Liver (tissue), 9 donors: ENCODE results near the gene RPP25L. TPM values are rescaled to one million over a fixed set of nuclear protein-coding genes. Genes with fewer than 3 reads are reported as not detected.

Experiments used
- DNase-seq: peaks from one replicate; pipeline ENCODE4 v3.0.0-alpha.2; 2017; ENCODE audit warnings: low spot score
- H3K27ac ChIP-seq, 2 donors: one replicate each; pipeline ENCODE4 v1.7.0; 2013; ENCODE audit warnings: inconsistent platforms in 2 of 2, low read length in 2 of 2, control low read depth in 1 of 2, low read depth in 1 of 2, mild to moderate bottlenecking in 1 of 2
- H3K27me3 ChIP-seq, 4 donors: one replicate each; pipeline versions ENCODE4 v1.6.1 to v1.7.0; 2013; ENCODE audit warnings: low read length in 3 of 4, inconsistent platforms in 1 of 4, mild to moderate bottlenecking in 1 of 4, moderate library complexity in 1 of 4; ENCODE audit not compliant: control insufficient read depth in 4 of 4, insufficient read depth in 4 of 4
- H3K36me3 ChIP-seq, 4 donors: one replicate each; pipeline versions ENCODE4 v1.6.1 to v1.7.0; 2013; ENCODE audit warnings: low read length in 3 of 4, mild to moderate bottlenecking in 3 of 4, low read depth in 1 of 4, moderate library complexity in 1 of 4; ENCODE audit not compliant: control insufficient read depth in 4 of 4, insufficient read depth in 3 of 4
- H3K4me1 ChIP-seq, 4 donors: one replicate each; pipeline versions ENCODE4 v1.6.1 to v1.7.0; 2013; ENCODE audit warnings: low read length in 3 of 4, mild to moderate bottlenecking in 3 of 4, moderate library complexity in 1 of 4; ENCODE audit not compliant: control insufficient read depth in 4 of 4, insufficient read depth in 4 of 4
- H3K4me3 ChIP-seq, 3 donors: one replicate each; pipeline versions ENCODE4 v1.6.1 to v1.7.0; 2013; ENCODE audit warnings: low read length in 3 of 3, control low read depth in 1 of 3, low read depth in 1 of 3, mild to moderate bottlenecking in 1 of 3
- H3K9ac ChIP-seq, 2 donors: one replicate each; pipeline ENCODE4 v1.7.0; 2013; ENCODE audit warnings: low read length in 2 of 2, mild to moderate bottlenecking in 2 of 2, moderate library complexity in 2 of 2, control low read depth in 1 of 2, low read depth in 1 of 2
- H3K9me3 ChIP-seq, 4 donors: one replicate each; pipeline versions ENCODE4 v1.6.1 to v1.7.0; 2013; ENCODE audit warnings: low read length in 3 of 4; ENCODE audit not compliant: control insufficient read depth in 4 of 4
- EGR1 ChIP-seq, 2 donors: IDR thresholded peaks; 2 replicates each; pipeline ENCODE4 v1.6.1; 2016 to 2018; ENCODE audit warnings: antibody characterized with exemption in 2 of 2, low read depth in 2 of 2
- FOXA1 ChIP-seq: IDR thresholded peaks from 2 replicates; pipeline ENCODE4 v1.6.1; 2016; ENCODE audit warnings: antibody characterized with exemption
- FOXA2 ChIP-seq: IDR thresholded peaks from 2 replicates; pipeline ENCODE4 v1.6.1; 2016; ENCODE audit warnings: antibody characterized with exemption
- GABPA ChIP-seq, 2 donors: IDR thresholded peaks in 1 of 2; conservative IDR thresholded peaks in 1 of 2; 2 replicates each; pipeline ENCODE4 v1.6.1; 2016; ENCODE audit warnings: antibody characterized with exemption in 2 of 2, mild to moderate bottlenecking in 1 of 2, moderate library complexity in 1 of 2
- HNF4A ChIP-seq, 2 donors: conservative IDR thresholded peaks; 2 replicates each; pipeline ENCODE4 v1.6.1; 2016; ENCODE audit warnings: antibody characterized with exemption in 2 of 2, mild to moderate bottlenecking in 2 of 2
- HNF4G ChIP-seq: IDR thresholded peaks from 2 replicates; pipeline ENCODE4 v1.6.1; 2016; ENCODE audit warnings: antibody characterized with exemption
- JUND ChIP-seq, 2 donors: IDR thresholded peaks; 2 replicates each; pipeline ENCODE4 v1.6.1; 2016; ENCODE audit warnings: antibody characterized with exemption in 2 of 2
- NR2F2 ChIP-seq: IDR thresholded peaks from 2 replicates; pipeline ENCODE4 v1.6.1; 2016; ENCODE audit warnings: antibody characterized with exemption
- RXRA ChIP-seq, 2 donors: IDR thresholded peaks; 2 replicates each; pipeline ENCODE4 v1.6.1; 2017 to 2018; ENCODE audit warnings: antibody characterized with exemption in 2 of 2, mild to moderate bottlenecking in 1 of 2
- SP1 ChIP-seq: IDR thresholded peaks from 2 replicates; pipeline ENCODE4 v1.6.1; 2018; ENCODE audit warnings: antibody characterized with exemption, mild to moderate bottlenecking
- TAF1 ChIP-seq: conservative IDR thresholded peaks from 2 replicates; pipeline ENCODE4 v1.6.1; 2016; ENCODE audit warnings: antibody characterized with exemption, mild to moderate bottlenecking
- YY1 ChIP-seq: IDR thresholded peaks from 2 replicates; pipeline ENCODE4 v1.6.1; 2016; ENCODE audit warnings: antibody characterized with exemption, mild to moderate bottlenecking
- WGBS: extraction: QIAGEN DNeasy Blood & Tissue Kit; methylation state at CpG from one replicate; pipeline ENCODE4 v1.1.7; 2013; 5-methylcytosine and 5-hydroxymethylcytosine counted together
- polyA plus RNA-seq, 2 donors: library from polyadenylated mRNA; stranded (reverse) in 1 of 2; unstranded in 1 of 2; fragments of 200-250 nt in 1 of 2; fragments of >200 nt in 1 of 2; fragmentation: Nextera tagmentation in 1 of 2; extraction: Ambion mirVana in 1 of 2; gene quantifications; one replicate each; pipeline versions ENCODE4 v1.2.1 to v1.2.3, GENCODE V29; 2013 to 2015
- total RNA-seq, 2 donors: library from RNA; depleted of rRNA; stranded (reverse); fragments of >200 nt; gene quantifications; one replicate each; pipeline ENCODE4 v1.2.3, GENCODE V29; 2014
- TF ChIP-seq, protein P1 (sequence below): fragments of 150-350 bp; IDR thresholded peaks from 2 replicates; pipeline ENCODE4 v1.5.1; 2017; ENCODE audit warnings: improper control_type of control experiment, low read depth, low read length; ENCODE audit not compliant: missing input control
- TF ChIP-seq, protein P2 (sequence below): IDR thresholded peaks from 2 replicates; pipeline ENCODE4 v1.6.1; 2016; ENCODE audit warnings: antibody characterized with exemption
- TF ChIP-seq, protein P3 (sequence below): IDR thresholded peaks from 2 replicates; pipeline ENCODE4 v1.6.1; 2016; ENCODE audit warnings: antibody characterized with exemption, mild to moderate bottlenecking
- TF ChIP-seq, protein P4 (sequence below): IDR thresholded peaks from 2 replicates; pipeline ENCODE4 v1.6.1; 2016; ENCODE audit warnings: antibody characterized with exemption
- TF ChIP-seq, protein P5 (sequence below): IDR thresholded peaks from 2 replicates; pipeline ENCODE4 v1.6.1; 2016; ENCODE audit warnings: antibody characterized with exemption
- donor health status: healthy.
- donor health status: healthy.
- donor health status: healthy.
- donor health status: healthy.
- donor health status: healthy.

The RPP25L gene
- total and polyA plus RNA-seq, 4 donors = 18.6 to 33.4 (median 24.2) TPM

DNA sequence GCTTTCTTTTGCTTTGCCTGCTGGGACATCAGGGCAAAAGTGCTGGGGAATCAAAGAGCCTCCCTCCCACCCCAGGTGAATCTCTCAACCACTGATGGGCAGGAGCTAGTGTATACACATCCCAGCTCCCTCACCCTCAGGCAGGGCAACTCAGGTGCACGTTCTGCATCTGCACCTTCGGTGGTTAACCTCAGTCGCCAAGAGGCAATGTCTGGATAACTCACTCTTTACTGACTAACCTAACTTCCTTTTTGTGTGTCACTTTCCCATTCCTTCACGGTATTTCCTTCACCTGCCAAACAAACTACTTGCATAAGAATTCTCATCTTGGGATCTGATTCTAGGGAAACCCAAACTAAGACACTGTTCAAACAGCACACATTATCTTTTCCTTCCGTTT is 48.6 kb downstream of the RPP25L start:
- Histone ChIP-seq H3K9ac (no peak overlapping the region), H3K36me3 (peaks cover 0 to 4% (median 0%) of the 10 kb centered on the region in 4 donors), H3K27me3 (no peaks in the 10 kb centered on the region), H3K4me1 (peaks cover 0 to 11% (median 2%) of the 10 kb centered on the region in 4 donors), H3K27ac (no peak overlapping the region), H3K9me3 (no peaks in the 10 kb centered on the region), H3K4me3 (no peak overlapping the region)
- WGBS = 83% methylated on average over 5 of the region's 5 CpGs
- TF ChIP-seq YY1 = no peak
- TF ChIP-seq SP1 = no peak
- TF ChIP-seq, protein P1, sequence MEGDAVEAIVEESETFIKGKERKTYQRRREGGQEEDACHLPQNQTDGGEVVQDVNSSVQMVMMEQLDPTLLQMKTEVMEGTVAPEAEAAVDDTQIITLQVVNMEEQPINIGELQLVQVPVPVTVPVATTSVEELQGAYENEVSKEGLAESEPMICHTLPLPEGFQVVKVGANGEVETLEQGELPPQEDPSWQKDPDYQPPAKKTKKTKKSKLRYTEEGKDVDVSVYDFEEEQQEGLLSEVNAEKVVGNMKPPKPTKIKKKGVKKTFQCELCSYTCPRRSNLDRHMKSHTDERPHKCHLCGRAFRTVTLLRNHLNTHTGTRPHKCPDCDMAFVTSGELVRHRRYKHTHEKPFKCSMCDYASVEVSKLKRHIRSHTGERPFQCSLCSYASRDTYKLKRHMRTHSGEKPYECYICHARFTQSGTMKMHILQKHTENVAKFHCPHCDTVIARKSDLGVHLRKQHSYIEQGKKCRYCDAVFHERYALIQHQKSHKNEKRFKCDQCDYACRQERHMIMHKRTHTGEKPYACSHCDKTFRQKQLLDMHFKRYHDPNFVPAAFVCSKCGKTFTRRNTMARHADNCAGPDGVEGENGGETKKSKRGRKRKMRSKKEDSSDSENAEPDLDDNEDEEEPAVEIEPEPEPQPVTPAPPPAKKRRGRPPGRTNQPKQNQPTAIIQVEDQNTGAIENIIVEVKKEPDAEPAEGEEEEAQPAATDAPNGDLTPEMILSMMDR = no peak
- no peak for TF ChIP-seq TAF1
- TF ChIP-seq NR2F2 = no peak
- TF ChIP-seq, protein P2, sequence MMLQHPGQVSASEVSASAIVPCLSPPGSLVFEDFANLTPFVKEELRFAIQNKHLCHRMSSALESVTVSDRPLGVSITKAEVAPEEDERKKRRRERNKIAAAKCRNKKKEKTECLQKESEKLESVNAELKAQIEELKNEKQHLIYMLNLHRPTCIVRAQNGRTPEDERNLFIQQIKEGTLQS = no peak
- TF ChIP-seq, protein P3, sequence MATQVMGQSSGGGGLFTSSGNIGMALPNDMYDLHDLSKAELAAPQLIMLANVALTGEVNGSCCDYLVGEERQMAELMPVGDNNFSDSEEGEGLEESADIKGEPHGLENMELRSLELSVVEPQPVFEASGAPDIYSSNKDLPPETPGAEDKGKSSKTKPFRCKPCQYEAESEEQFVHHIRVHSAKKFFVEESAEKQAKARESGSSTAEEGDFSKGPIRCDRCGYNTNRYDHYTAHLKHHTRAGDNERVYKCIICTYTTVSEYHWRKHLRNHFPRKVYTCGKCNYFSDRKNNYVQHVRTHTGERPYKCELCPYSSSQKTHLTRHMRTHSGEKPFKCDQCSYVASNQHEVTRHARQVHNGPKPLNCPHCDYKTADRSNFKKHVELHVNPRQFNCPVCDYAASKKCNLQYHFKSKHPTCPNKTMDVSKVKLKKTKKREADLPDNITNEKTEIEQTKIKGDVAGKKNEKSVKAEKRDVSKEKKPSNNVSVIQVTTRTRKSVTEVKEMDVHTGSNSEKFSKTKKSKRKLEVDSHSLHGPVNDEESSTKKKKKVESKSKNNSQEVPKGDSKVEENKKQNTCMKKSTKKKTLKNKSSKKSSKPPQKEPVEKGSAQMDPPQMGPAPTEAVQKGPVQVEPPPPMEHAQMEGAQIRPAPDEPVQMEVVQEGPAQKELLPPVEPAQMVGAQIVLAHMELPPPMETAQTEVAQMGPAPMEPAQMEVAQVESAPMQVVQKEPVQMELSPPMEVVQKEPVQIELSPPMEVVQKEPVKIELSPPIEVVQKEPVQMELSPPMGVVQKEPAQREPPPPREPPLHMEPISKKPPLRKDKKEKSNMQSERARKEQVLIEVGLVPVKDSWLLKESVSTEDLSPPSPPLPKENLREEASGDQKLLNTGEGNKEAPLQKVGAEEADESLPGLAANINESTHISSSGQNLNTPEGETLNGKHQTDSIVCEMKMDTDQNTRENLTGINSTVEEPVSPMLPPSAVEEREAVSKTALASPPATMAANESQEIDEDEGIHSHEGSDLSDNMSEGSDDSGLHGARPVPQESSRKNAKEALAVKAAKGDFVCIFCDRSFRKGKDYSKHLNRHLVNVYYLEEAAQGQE = no peak
- no peak for TF ChIP-seq HNF4G
- TF ChIP-seq EGR1 (IDR thresholded peaks at IDR 0.05; ENCODE audit: low read depth in 2 of 2) = no peak
- TF ChIP-seq GABPA (IDR thresholded peaks at IDR 0.05 in 1 of 2, conservative IDR thresholded peaks at IDR 0.05 in 1 of 2) = no peak
- TF ChIP-seq FOXA2 = no peak
- no peak for TF ChIP-seq JUND (IDR thresholded peaks at IDR 0.05)
- TF ChIP-seq RXRA (IDR thresholded peaks at IDR 0.05) = no peak
- no peak for TF ChIP-seq HNF4A (conservative IDR thresholded peaks at IDR 0.05)
- TF ChIP-seq, protein P4, sequence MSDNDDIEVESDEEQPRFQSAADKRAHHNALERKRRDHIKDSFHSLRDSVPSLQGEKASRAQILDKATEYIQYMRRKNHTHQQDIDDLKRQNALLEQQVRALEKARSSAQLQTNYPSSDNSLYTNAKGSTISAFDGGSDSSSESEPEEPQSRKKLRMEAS = no peak
- TF ChIP-seq, protein P5, sequence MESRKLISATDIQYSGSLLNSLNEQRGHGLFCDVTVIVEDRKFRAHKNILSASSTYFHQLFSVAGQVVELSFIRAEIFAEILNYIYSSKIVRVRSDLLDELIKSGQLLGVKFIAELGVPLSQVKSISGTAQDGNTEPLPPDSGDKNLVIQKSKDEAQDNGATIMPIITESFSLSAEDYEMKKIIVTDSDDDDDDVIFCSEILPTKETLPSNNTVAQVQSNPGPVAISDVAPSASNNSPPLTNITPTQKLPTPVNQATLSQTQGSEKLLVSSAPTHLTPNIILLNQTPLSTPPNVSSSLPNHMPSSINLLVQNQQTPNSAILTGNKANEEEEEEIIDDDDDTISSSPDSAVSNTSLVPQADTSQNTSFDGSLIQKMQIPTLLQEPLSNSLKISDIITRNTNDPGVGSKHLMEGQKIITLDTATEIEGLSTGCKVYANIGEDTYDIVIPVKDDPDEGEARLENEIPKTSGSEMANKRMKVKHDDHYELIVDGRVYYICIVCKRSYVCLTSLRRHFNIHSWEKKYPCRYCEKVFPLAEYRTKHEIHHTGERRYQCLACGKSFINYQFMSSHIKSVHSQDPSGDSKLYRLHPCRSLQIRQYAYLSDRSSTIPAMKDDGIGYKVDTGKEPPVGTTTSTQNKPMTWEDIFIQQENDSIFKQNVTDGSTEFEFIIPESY = no peak
- no peak for TF ChIP-seq FOXA1
- DNase-seq = no peak
